ENCODE data around the gene SLC16A7. TPM values are rescaled to one million over a fixed set of nuclear protein-coding genes. Genes with fewer than 3 reads are reported as not detected.

SLC16A7 gene
- polyA plus RNA-seq, 4 donors = under 0.01 to 5.4 (median 1.7) TPM

GRCh38 chr12:59698600-59698999 lies 102.8 kb downstream of the SLC16A7 start:
- Histone ChIP-seq H3K9me3 (ENCODE audit: control insufficient read depth in 2 of 2, insufficient read depth in 1 of 2, low read depth in 1 of 2, low read length in 1 of 2) (no peaks in the 10 kb centered on the region), H3K4me3 (ENCODE audit: low read depth in 1 of 3, low read length in 3 of 3) (no peak overlapping the region), H3K36me3 (ENCODE audit: control insufficient read depth in 3 of 3, insufficient read depth in 2 of 3, low read depth in 1 of 3, low read length in 3 of 3) (no peaks in the 10 kb centered on the region), H3K27ac (ENCODE audit: low read depth in 1 of 3, low read length in 2 of 3) (no peak overlapping the region), H3K27me3 (ENCODE audit: control insufficient read depth in 3 of 3, insufficient read depth in 3 of 3, low read length in 3 of 3) (no peaks in the 10 kb centered on the region), H3K4me1 (ENCODE audit: control insufficient read depth in 3 of 3, insufficient read depth in 2 of 3, low read depth in 1 of 3, low read length in 2 of 3) (no peaks in the 10 kb centered on the region)
- WGBS, 3 donors = 68 to 72% (median 69%) methylated on average over 4 of the region's 4 CpGs
- DNase-seq = no peak
- FAIRE-seq = no peak

- Histone ChIP-seq H3K27ac (ENCODE audit: low read depth in 1 of 3, low read length in 2 of 3) (no peak overlapping the region), H3K9me3 (ENCODE audit: control insufficient read depth in 2 of 2, insufficient read depth in 1 of 2, low read depth in 1 of 2, low read length in 1 of 2) (no peaks in the 10 kb centered on the region), H3K4me1 (ENCODE audit: control insufficient read depth in 3 of 3, insufficient read depth in 2 of 3, low read depth in 1 of 3, low read length in 2 of 3) (no peaks in the 10 kb centered on the region), H3K4me3 (ENCODE audit: low read depth in 1 of 3, low read length in 3 of 3) (no peak overlapping the region), H3K36me3 (ENCODE audit: control insufficient read depth in 3 of 3, insufficient read depth in 2 of 3, low read depth in 1 of 3, low read length in 3 of 3) (no peaks in the 10 kb centered on the region), H3K27me3 (ENCODE audit: control insufficient read depth in 3 of 3, insufficient read depth in 3 of 3, low read length in 3 of 3) (no peaks in the 10 kb centered on the region)
- DNase-seq = no peak
- WGBS, 3 donors = 85 to 90% (median 86%) methylated on average over 2 of the region's 2 CpGs
- no peak for FAIRE-seq
Observed at GRCh38 chr12:59699421-59700152, 103.8 kb downstream of the SLC16A7 start.

GRCh38 chr12:59700153-59700450 lies 104.3 kb downstream of the SLC16A7 start:
- Histone ChIP-seq H3K27ac (ENCODE audit: low read depth in 1 of 3, low read length in 2 of 3) (no peak overlapping the region), H3K36me3 (ENCODE audit: control insufficient read depth in 3 of 3, insufficient read depth in 2 of 3, low read depth in 1 of 3, low read length in 3 of 3) (no peaks in the 10 kb centered on the region), H3K4me3 (ENCODE audit: low read depth in 1 of 3, low read length in 3 of 3) (no peak overlapping the region), H3K4me1 (ENCODE audit: control insufficient read depth in 3 of 3, insufficient read depth in 2 of 3, low read depth in 1 of 3, low read length in 2 of 3) (no peaks in the 10 kb centered on the region), H3K27me3 (ENCODE audit: control insufficient read depth in 3 of 3, insufficient read depth in 3 of 3, low read length in 3 of 3) (no peaks in the 10 kb centered on the region), H3K9me3 (ENCODE audit: control insufficient read depth in 2 of 2, insufficient read depth in 1 of 2, low read depth in 1 of 2, low read length in 1 of 2) (no peaks in the 10 kb centered on the region)
- WGBS, 3 donors = 80 to 89% (median 87%) methylated on average over 1 of the region's 1 CpG
- DNase-seq = no peak
- FAIRE-seq = no peak

GRCh38 chr12:59708064-59708463 lies 112.2 kb downstream of the SLC16A7 start:
- Histone ChIP-seq H3K27me3 (ENCODE audit: control insufficient read depth in 3 of 3, insufficient read depth in 3 of 3, low read length in 3 of 3) (no peaks in the 10 kb centered on the region), H3K27ac (ENCODE audit: low read depth in 1 of 3, low read length in 2 of 3) (no peak overlapping the region), H3K36me3 (ENCODE audit: control insufficient read depth in 3 of 3, insufficient read depth in 2 of 3, low read depth in 1 of 3, low read length in 3 of 3) (no peaks in the 10 kb centered on the region), H3K4me1 (ENCODE audit: control insufficient read depth in 3 of 3, insufficient read depth in 2 of 3, low read depth in 1 of 3, low read length in 2 of 3) (no peaks in the 10 kb centered on the region), H3K9me3 (ENCODE audit: control insufficient read depth in 2 of 2, insufficient read depth in 1 of 2, low read depth in 1 of 2, low read length in 1 of 2) (no peaks in the 10 kb centered on the region), H3K4me3 (ENCODE audit: low read depth in 1 of 3, low read length in 3 of 3) (no peak overlapping the region)
- no peak for DNase-seq
- FAIRE-seq = no peak

GRCh38 chr12:59708484-59708883 lies 112.7 kb downstream of the SLC16A7 start:
- no peaks in the 10 kb centered on the region for H3K27me3 ChIP-seq (ENCODE audit: control insufficient read depth in 3 of 3, insufficient read depth in 3 of 3, low read length in 3 of 3)
- no peaks in the 10 kb centered on the region for H3K4me1 ChIP-seq (ENCODE audit: control insufficient read depth in 3 of 3, insufficient read depth in 2 of 3, low read depth in 1 of 3, low read length in 2 of 3)
- no peak for FAIRE-seq
- no peak overlapping the region for H3K4me3 ChIP-seq (ENCODE audit: low read depth in 1 of 3, low read length in 3 of 3)
- H3K36me3 ChIP-seq (ENCODE audit: control insufficient read depth in 3 of 3, insufficient read depth in 2 of 3, low read depth in 1 of 3, low read length in 3 of 3) = no peaks in the 10 kb centered on the region
- 84 to 88% (median 84%) methylated on average over 1 of the region's 1 CpG for WGBS, 3 donors
- no peak overlapping the region for H3K27ac ChIP-seq (ENCODE audit: low read depth in 1 of 3, low read length in 2 of 3)
- DNase-seq = no peak
- no peaks in the 10 kb centered on the region for H3K9me3 ChIP-seq (ENCODE audit: control insufficient read depth in 2 of 2, insufficient read depth in 1 of 2, low read depth in 1 of 2, low read length in 1 of 2)

GRCh38 chr12:59710004-59710628 lies 114.3 kb downstream of the SLC16A7 start:
- Histone ChIP-seq H3K36me3 (ENCODE audit: control insufficient read depth in 3 of 3, insufficient read depth in 2 of 3, low read depth in 1 of 3, low read length in 3 of 3) (no peaks in the 10 kb centered on the region), H3K4me3 (ENCODE audit: low read depth in 1 of 3, low read length in 3 of 3) (no peak overlapping the region), H3K4me1 (ENCODE audit: control insufficient read depth in 3 of 3, insufficient read depth in 2 of 3, low read depth in 1 of 3, low read length in 2 of 3) (no peaks in the 10 kb centered on the region), H3K27ac (ENCODE audit: low read depth in 1 of 3, low read length in 2 of 3) (no peak overlapping the region), H3K27me3 (ENCODE audit: control insufficient read depth in 3 of 3, insufficient read depth in 3 of 3, low read length in 3 of 3) (no peaks in the 10 kb centered on the region), H3K9me3 (ENCODE audit: control insufficient read depth in 2 of 2, insufficient read depth in 1 of 2, low read depth in 1 of 2, low read length in 1 of 2) (no peaks in the 10 kb centered on the region)
- FAIRE-seq (no peak), DNase-seq (no peak)
- WGBS, 3 donors = 51 to 97% (median 95%) methylated on average over 1 of the region's 1 CpG

GRCh38 chr12:59710964-59711363 lies 115.1 kb downstream of the SLC16A7 start:
- H3K4me1 ChIP-seq (ENCODE audit: control insufficient read depth in 3 of 3, insufficient read depth in 2 of 3, low read depth in 1 of 3, low read length in 2 of 3) = no peaks in the 10 kb centered on the region
- no peaks in the 10 kb centered on the region for H3K9me3 ChIP-seq (ENCODE audit: control insufficient read depth in 2 of 2, insufficient read depth in 1 of 2, low read depth in 1 of 2, low read length in 1 of 2)
- H3K4me3 ChIP-seq (ENCODE audit: low read depth in 1 of 3, low read length in 3 of 3) = no peak overlapping the region
- no peaks in the 10 kb centered on the region for H3K27me3 ChIP-seq (ENCODE audit: control insufficient read depth in 3 of 3, insufficient read depth in 3 of 3, low read length in 3 of 3)
- H3K36me3 ChIP-seq (ENCODE audit: control insufficient read depth in 3 of 3, insufficient read depth in 2 of 3, low read depth in 1 of 3, low read length in 3 of 3) = no peaks in the 10 kb centered on the region
- 89 to 98% (median 95%) methylated on average over 2 of the region's 2 CpGs for WGBS, 3 donors
- FAIRE-seq = no peak
- H3K27ac ChIP-seq (ENCODE audit: low read depth in 1 of 3, low read length in 2 of 3) = no peak overlapping the region
- no peak for DNase-seq

- H3K27me3 ChIP-seq (ENCODE audit: control insufficient read depth in 3 of 3, insufficient read depth in 3 of 3, low read length in 3 of 3) = no peaks in the 10 kb centered on the region
- no peak overlapping the region for H3K27ac ChIP-seq (ENCODE audit: low read depth in 1 of 3, low read length in 2 of 3)
- FAIRE-seq (no peak), DNase-seq (no peak)
- H3K4me1 ChIP-seq (ENCODE audit: control insufficient read depth in 3 of 3, insufficient read depth in 2 of 3, low read depth in 1 of 3, low read length in 2 of 3) = no peaks in the 10 kb centered on the region
- no peaks in the 10 kb centered on the region for H3K36me3 ChIP-seq (ENCODE audit: control insufficient read depth in 3 of 3, insufficient read depth in 2 of 3, low read depth in 1 of 3, low read length in 3 of 3)
- H3K4me3 ChIP-seq (ENCODE audit: low read depth in 1 of 3, low read length in 3 of 3) = no peak overlapping the region
- 92 to 93% (median 92%) methylated on average over 2 of the region's 2 CpGs for WGBS, 3 donors
- no peaks in the 10 kb centered on the region for H3K9me3 ChIP-seq (ENCODE audit: control insufficient read depth in 2 of 2, insufficient read depth in 1 of 2, low read depth in 1 of 2, low read length in 1 of 2)
Observed at GRCh38 chr12:59715434-59715833, 119.6 kb downstream of the SLC16A7 start.

GRCh38 chr12:59716043-59716442 lies 120.2 kb downstream of the SLC16A7 start:
- DNase-seq = no peak
- Histone ChIP-seq H3K27ac (ENCODE audit: low read depth in 1 of 3, low read length in 2 of 3) (no peak overlapping the region), H3K36me3 (ENCODE audit: control insufficient read depth in 3 of 3, insufficient read depth in 2 of 3, low read depth in 1 of 3, low read length in 3 of 3) (no peaks in the 10 kb centered on the region), H3K27me3 (ENCODE audit: control insufficient read depth in 3 of 3, insufficient read depth in 3 of 3, low read length in 3 of 3) (no peaks in the 10 kb centered on the region), H3K9me3 (ENCODE audit: control insufficient read depth in 2 of 2, insufficient read depth in 1 of 2, low read depth in 1 of 2, low read length in 1 of 2) (no peaks in the 10 kb centered on the region), H3K4me3 (ENCODE audit: low read depth in 1 of 3, low read length in 3 of 3) (no peak overlapping the region), H3K4me1 (ENCODE audit: control insufficient read depth in 3 of 3, insufficient read depth in 2 of 3, low read depth in 1 of 3, low read length in 2 of 3) (no peaks in the 10 kb centered on the region)
- 80 to 94% (median 92%) methylated on average over 4 of the region's 4 CpGs for WGBS, 3 donors
- no peak for FAIRE-seq
